Loucy (cell line): Measurements from ENCODE around the gene HBS1L.
A peak's percentile ranks its signal among the peaks of the same experiment; 100 is the strongest.

Experiments
- H2AFZ ChIP-seq: fragments of 200-600 bp; sonication (generic); 2 replicates; pipeline ENCODE4 v1.6.0; 2016; ENCODE audit warnings: antibody characterized with exemption, mild to moderate bottlenecking, low read length, moderate library complexity
- H3F3A ChIP-seq: fragments of 200-600 bp; 2 replicates; pipeline ENCODE4 v1.6.0; 2016; ENCODE audit warnings: antibody characterized with exemption, low read depth, mild to moderate bottlenecking
- H3K27me3 ChIP-seq: fragments of 200-600 bp; sonication (generic); 2 replicates; pipeline ENCODE4 v1.6.1; 2014; ENCODE audit warnings: low read length, mild to moderate bottlenecking; ENCODE audit not compliant: insufficient read depth, poor library complexity, severe bottlenecking
- H3K36me3 ChIP-seq: fragments of 200-600 bp; sonication (generic); 2 replicates; pipeline ENCODE4 v1.6.1; 2016; ENCODE audit warnings: low read length; ENCODE audit not compliant: insufficient read depth
- H3K4me1 ChIP-seq: fragments of 200-600 bp; sonication (generic); 2 replicates; pipeline ENCODE4 v1.5.1; 2014; ENCODE audit warnings: low read length, mild to moderate bottlenecking; ENCODE audit not compliant: insufficient read depth, poor library complexity, severe bottlenecking
- H3K4me2 ChIP-seq: fragments of 200-600 bp; sonication (generic); 2 replicates; pipeline ENCODE4 v1.6.0; 2014; ENCODE audit warnings: antibody characterized with exemption, low read length, low read depth, mild to moderate bottlenecking; ENCODE audit not compliant: poor library complexity, severe bottlenecking
- H3K4me3 ChIP-seq: fragments of 200-600 bp; sonication (generic); 2 replicates; pipeline ENCODE4 v1.5.1; 2014; ENCODE audit warnings: low read length, mild to moderate bottlenecking, mixed read lengths; ENCODE audit not compliant: poor library complexity, severe bottlenecking
- H3K79me2 ChIP-seq: fragments of 200-600 bp; sonication (generic); 2 replicates; pipeline ENCODE4 v1.6.1; 2014; ENCODE audit warnings: low read length; ENCODE audit not compliant: insufficient read depth
- H3K9ac ChIP-seq: fragments of 200-600 bp; sonication (generic); 2 replicates; pipeline ENCODE4 v1.6.0; 2014; ENCODE audit warnings: mild to moderate bottlenecking, low read depth, low read length, moderate library complexity; ENCODE audit not compliant: poor library complexity, severe bottlenecking
- H3K9me2 ChIP-seq: fragments of 200-600 bp; sonication (generic); replicated peaks from 2 replicates; pipeline ENCODE4 v1.6.1; 2016; ENCODE audit warnings: low read depth, low read length, mixed read lengths
- H3K9me3 ChIP-seq: fragments of 200-600 bp; sonication (generic); 2 replicates; pipeline ENCODE4 v1.6.1; 2014; ENCODE audit warnings: mild to moderate bottlenecking, antibody characterized with exemption, low read length, low read depth; ENCODE audit not compliant: insufficient read depth
- H4K20me1 ChIP-seq: fragments of 200-600 bp; sonication (generic); 2 replicates; pipeline ENCODE4 v1.6.0; 2014; ENCODE audit warnings: antibody characterized with exemption, low read length, mild to moderate bottlenecking; ENCODE audit not compliant: insufficient read depth, poor library complexity, severe bottlenecking
- EZH2phosphoT487 ChIP-seq: fragments of 200-600 bp; IDR thresholded peaks from 2 replicates; pipeline ENCODE4 v1.6.1; 2018; ENCODE audit warnings: antibody characterized with exemption, mild to moderate bottlenecking, moderate library complexity, borderline replicate concordance
- TF ChIP-seq, protein P1 (sequence below): fragments of 200-600 bp; sonication (generic); conservative IDR thresholded peaks from 2 replicates; pipeline ENCODE4 v1.5.1; 2014; ENCODE audit warnings: mild to moderate bottlenecking, antibody characterized with exemption, low read length

The HBS1L gene

DNA sequence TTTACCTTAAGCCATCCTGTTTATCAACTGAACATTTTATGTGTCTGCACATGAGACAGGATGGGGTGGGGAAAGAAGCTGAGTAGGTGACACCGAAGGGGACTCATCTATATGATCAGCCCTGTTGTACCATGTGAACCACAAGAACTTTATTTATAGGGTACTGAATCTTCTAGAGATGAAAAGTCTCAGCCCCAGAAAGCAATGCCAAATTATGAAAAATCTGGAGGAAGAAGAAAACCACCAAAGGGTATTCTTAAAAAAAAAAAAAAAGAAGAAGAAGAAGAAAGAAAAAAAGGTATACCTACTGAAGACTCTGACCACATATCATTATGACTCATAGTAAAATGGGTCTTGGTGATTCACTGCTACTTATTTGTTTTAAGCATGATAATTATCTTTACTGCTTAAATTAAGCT, 39.8 kb upstream of the HBS1L start:
- Histone ChIP-seq H3K4me3 (peak overlapping the region; percentile 3), H2AFZ (no peak overlapping the region), H3K4me2 (peak overlapping the region; percentile 38), H4K20me1 (no peaks in the 10 kb centered on the region), H3K36me3 (no peaks in the 10 kb centered on the region), H3K9ac (no peak overlapping the region), H3K79me2 (no peaks in the 10 kb centered on the region), H3K9me3 (no peaks in the 10 kb centered on the region), H3K27me3 (no peaks in the 10 kb centered on the region), H3K4me1 (peaks cover 29% of the 10 kb centered on the region), H3F3A (peaks cover 3% of the 10 kb centered on the region; the same call in 1 of the 2 replicates), H3K9me2 (no peaks in the 10 kb centered on the region)
- no peak for TF ChIP-seq EZH2phosphoT487
- TF ChIP-seq, protein P1, sequence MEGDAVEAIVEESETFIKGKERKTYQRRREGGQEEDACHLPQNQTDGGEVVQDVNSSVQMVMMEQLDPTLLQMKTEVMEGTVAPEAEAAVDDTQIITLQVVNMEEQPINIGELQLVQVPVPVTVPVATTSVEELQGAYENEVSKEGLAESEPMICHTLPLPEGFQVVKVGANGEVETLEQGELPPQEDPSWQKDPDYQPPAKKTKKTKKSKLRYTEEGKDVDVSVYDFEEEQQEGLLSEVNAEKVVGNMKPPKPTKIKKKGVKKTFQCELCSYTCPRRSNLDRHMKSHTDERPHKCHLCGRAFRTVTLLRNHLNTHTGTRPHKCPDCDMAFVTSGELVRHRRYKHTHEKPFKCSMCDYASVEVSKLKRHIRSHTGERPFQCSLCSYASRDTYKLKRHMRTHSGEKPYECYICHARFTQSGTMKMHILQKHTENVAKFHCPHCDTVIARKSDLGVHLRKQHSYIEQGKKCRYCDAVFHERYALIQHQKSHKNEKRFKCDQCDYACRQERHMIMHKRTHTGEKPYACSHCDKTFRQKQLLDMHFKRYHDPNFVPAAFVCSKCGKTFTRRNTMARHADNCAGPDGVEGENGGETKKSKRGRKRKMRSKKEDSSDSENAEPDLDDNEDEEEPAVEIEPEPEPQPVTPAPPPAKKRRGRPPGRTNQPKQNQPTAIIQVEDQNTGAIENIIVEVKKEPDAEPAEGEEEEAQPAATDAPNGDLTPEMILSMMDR = no peak

DNA sequence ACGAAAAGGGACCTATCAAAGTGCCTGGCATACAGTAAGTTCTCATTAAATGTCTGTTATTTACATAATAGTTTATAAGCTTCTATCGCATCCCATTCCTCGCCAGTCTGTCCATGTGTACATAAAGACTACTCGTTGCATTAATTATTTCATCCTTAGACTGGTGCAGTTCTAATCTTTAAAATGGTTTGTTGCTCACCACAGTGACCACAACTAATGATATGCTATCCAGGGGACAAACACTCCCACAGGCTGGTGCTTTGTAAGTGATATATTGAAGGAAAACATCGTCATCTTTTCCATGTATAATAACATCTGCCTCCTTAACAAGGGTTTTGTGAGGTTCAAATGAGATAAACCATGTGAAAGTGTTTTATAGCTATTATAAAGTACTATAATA, 39.0 kb upstream of the HBS1L start:
- Histone ChIP-seq H3K27me3 (no peaks in the 10 kb centered on the region), H3F3A (peaks cover 3% of the 10 kb centered on the region; the same call in 1 of the 2 replicates), H3K9ac (no peak overlapping the region), H3K9me2 (no peaks in the 10 kb centered on the region), H3K9me3 (no peaks in the 10 kb centered on the region), H4K20me1 (no peaks in the 10 kb centered on the region), H3K36me3 (no peaks in the 10 kb centered on the region), H3K79me2 (no peaks in the 10 kb centered on the region), H3K4me2 (no peak overlapping the region), H3K4me3 (no peak overlapping the region), H2AFZ (no peak overlapping the region), H3K4me1 (peaks cover 36% of the 10 kb centered on the region)
- TF ChIP-seq, protein P1 = no peak
- no peak for TF ChIP-seq EZH2phosphoT487

DNA sequence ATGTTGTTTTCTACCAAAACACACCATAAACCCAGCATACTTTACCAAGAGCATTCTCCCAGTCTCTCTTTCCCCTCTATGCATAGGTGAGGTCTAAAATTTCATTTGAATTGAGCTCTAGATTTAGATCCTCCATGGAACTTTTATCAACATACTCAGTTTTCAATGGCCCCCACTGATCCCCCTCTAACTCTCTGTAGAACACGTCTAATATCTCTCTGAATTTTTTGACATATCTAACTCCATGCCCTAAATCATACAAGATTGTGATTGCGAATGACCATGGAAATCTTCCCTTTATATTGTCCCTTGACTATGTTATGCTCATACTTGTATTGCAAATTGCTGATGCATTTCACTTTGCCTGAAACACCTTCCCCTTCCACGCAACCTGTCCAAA, 38.1 kb upstream of the HBS1L start:
- Histone ChIP-seq H3F3A (peaks cover 3% of the 10 kb centered on the region; the same call in 1 of the 2 replicates), H3K4me1 (peaks cover 44% of the 10 kb centered on the region), H3K9ac (no peak overlapping the region), H3K36me3 (no peaks in the 10 kb centered on the region), H4K20me1 (no peaks in the 10 kb centered on the region), H3K79me2 (no peaks in the 10 kb centered on the region), H2AFZ (no peak overlapping the region), H3K4me2 (no peak overlapping the region), H3K27me3 (no peaks in the 10 kb centered on the region), H3K4me3 (no peak overlapping the region), H3K9me2 (no peaks in the 10 kb centered on the region), H3K9me3 (no peaks in the 10 kb centered on the region)
- TF ChIP-seq, protein P1 = no peak
- TF ChIP-seq EZH2phosphoT487 = no peak
